ENCODE results near the gene GPR25. TPM values are rescaled to one million over a fixed set of nuclear protein-coding genes. Genes with fewer than 3 reads are reported as not detected.

The GPR25 gene
- total RNA-seq, 4 donors from 2014 or later: 1.3 TPM; not detected in 3

- intact Hi-C loops (cut with DNase I): no loop called here
- peak overlapping the region; percentile 6 to 96 (median 94) for H3K27ac ChIP-seq
- H3K4me3 ChIP-seq: peak overlapping the region; percentile 61 to 71 (median 62)
Observed at GRCh38 chr1:200897259-200897658, 24.5 kb downstream of the GPR25 start.

GRCh38 chr1:200899015-200899386, 26.2 kb downstream of the GPR25 start:
- Histone ChIP-seq H3K9me3 (no peaks in the 10 kb centered on the region), H3K27ac (no peak overlapping the region), H3K4me1 (peaks cover 17 to 76% (median 21%) of the 10 kb centered on the region in 3 donors), H3K36me3 (peaks cover 0 to 63% (median 15%) of the 10 kb centered on the region in 3 donors), H3K27me3 (no peaks in the 10 kb centered on the region), H3K4me3 (no peak overlapping the region)
- WGBS, 2 donors: 52 to 61% methylated on average over 3 of the region's 3 CpGs
- intact Hi-C loops (cut with DNase I): no loop called here
- TF ChIP-seq POLR2A (IDR thresholded peaks at IDR 0.05): no peak
- TF ChIP-seq CTCF (IDR thresholded peaks at IDR 0.05): no peak
- DNase-seq: no peak

More at GRCh38 chr1:200897259-200897658, 24.5 kb downstream of the GPR25 start:
- TF ChIP-seq CTCF (IDR thresholded peaks at IDR 0.05): no peak
- H3K9me3 ChIP-seq: no peaks in the 10 kb centered on the region
- peaks cover 0 to 13% (median 0%) of the 10 kb centered on the region in 4 donors for H3K27me3 ChIP-seq
- peaks cover 0 to 46% (median 15%) of the 10 kb centered on the region in 3 donors for H3K36me3 ChIP-seq
- peaks cover 17 to 79% (median 27%) of the 10 kb centered on the region in 3 donors for H3K4me1 ChIP-seq
- DNase-seq: no peak
- WGBS, 2 donors: 90 to 100% methylated on average over 1 to 2 of the region's 5 CpGs

GRCh38 chr1:200899451-200899915, 26.7 kb downstream of the GPR25 start:
- intact Hi-C loops (cut with DNase I): no loop called here
- Histone ChIP-seq H3K27me3 (no peaks in the 10 kb centered on the region), H3K27ac (peak overlapping the region in 1 of 4 donors; percentile 38), H3K4me3 (no peak overlapping the region), H3K4me1 (peaks cover 17 to 76% (median 18%) of the 10 kb centered on the region in 3 donors), H3K9me3 (no peaks in the 10 kb centered on the region), H3K36me3 (peaks cover 0 to 68% (median 15%) of the 10 kb centered on the region in 3 donors)
- WGBS, 2 donors: 85 to 93% methylated on average over 8 of the region's 10 CpGs
- no peak for DNase-seq
- TF ChIP-seq CTCF (IDR thresholded peaks at IDR 0.05) (no peak), POLR2A (IDR thresholded peaks at IDR 0.05) (no peak)

- no peak for DNase-seq
- 76 to 86% methylated on average over 11 of the region's 16 CpGs for WGBS, 2 donors
- no peak for TF ChIP-seq POLR2A (IDR thresholded peaks at IDR 0.05)
- TF ChIP-seq CTCF (IDR thresholded peaks at IDR 0.05): no peak
- no peak overlapping the region for H3K4me3 ChIP-seq
- peaks cover 0 to 72% (median 15%) of the 10 kb centered on the region in 3 donors for H3K36me3 ChIP-seq
- H3K27me3 ChIP-seq: no peaks in the 10 kb centered on the region
- peaks cover 17 to 81% (median 20%) of the 10 kb centered on the region in 3 donors for H3K4me1 ChIP-seq
- peak overlapping the region in 2 of 4 donors; percentile 17 to 38 for H3K27ac ChIP-seq
- H3K9me3 ChIP-seq: no peaks in the 10 kb centered on the region
- intact Hi-C loops (cut with DNase I): no loop called here
Observed at GRCh38 chr1:200899954-200900867, 27.4 kb downstream of the GPR25 start.

- intact Hi-C loops (cut with DNase I): no loop called here
- H3K27me3 ChIP-seq: no peaks in the 10 kb centered on the region
Observed at GRCh38 chr1:200900877-200901276, 28.1 kb downstream of the GPR25 start.

More at GRCh38 chr1:200900877-200901276, 28.1 kb downstream of the GPR25 start:
- Histone ChIP-seq H3K27ac (peak overlapping the region in 1 of 4 donors; percentile 38), H3K9me3 (no peaks in the 10 kb centered on the region), H3K4me3 (no peak overlapping the region), H3K36me3 (peaks cover 0 to 72% (median 15%) of the 10 kb centered on the region in 3 donors), H3K4me1 (peaks cover 17 to 88% (median 23%) of the 10 kb centered on the region in 3 donors)
- WGBS, 2 donors: 85 to 89% methylated on average over 2 to 10 of the region's 17 CpGs
- TF ChIP-seq CTCF (IDR thresholded peaks at IDR 0.05) (no peak), POLR2A (IDR thresholded peaks at IDR 0.05) (no peak)
- no peak for DNase-seq

Data from esophagus squamous epithelium (tissue), 5 donors.